BE2C (cell line): ENCODE measurements around the gene TRPM3.

Experiments
- DNase-seq: peaks from one replicate; pipeline ENCODE4 v3.0.0-alpha.2; 2020
- H3K27me3 ChIP-seq: fragments of 250-450 bp; sonication (Bioruptor Pico); 2 replicates; pipeline ENCODE4 v1.5.1; 2020; ENCODE audit warnings: mild to moderate bottlenecking
- H3K36me3 ChIP-seq: fragments of 250-450 bp; sonication (Bioruptor Pico); 2 replicates; pipeline ENCODE4 v1.5.1; 2020; ENCODE audit warnings: mild to moderate bottlenecking
- H3K4me1 ChIP-seq: fragments of 250-450 bp; sonication (Bioruptor Pico); 2 replicates; pipeline ENCODE4 v1.5.1; 2020
- H3K4me3 ChIP-seq: 2 replicates; pipeline ENCODE4 v1.5.1; 2011; ENCODE audit warnings: low read depth, low read length
- H3K9me3 ChIP-seq: fragments of 250-450 bp; sonication (Bioruptor Pico); 2 replicates; pipeline ENCODE4 v1.5.1; 2020
- CTCF ChIP-seq: IDR thresholded peaks from 2 replicates; pipeline ENCODE4 v1.5.1; 2012; ENCODE audit warnings: mild to moderate bottlenecking, low read depth, low read length

TRPM3 gene

GRCh38 chr9:70603020-70603411, 518.4 kb downstream of the TRPM3 start:
- no peak overlapping the region for H3K4me3 ChIP-seq
- DNase-seq = no peak
- H3K4me1 ChIP-seq = peaks cover 12% of the 10 kb centered on the region
- TF ChIP-seq CTCF = no peak
- H3K27me3 ChIP-seq = no peaks in the 10 kb centered on the region
- H3K36me3 ChIP-seq = no peaks in the 10 kb centered on the region
- H3K9me3 ChIP-seq = no peaks in the 10 kb centered on the region

- Histone ChIP-seq H3K4me1 (peaks cover 12% of the 10 kb centered on the region), H3K27me3 (no peaks in the 10 kb centered on the region), H3K36me3 (no peaks in the 10 kb centered on the region), H3K4me3 (peak overlapping the region; percentile 38), H3K9me3 (no peaks in the 10 kb centered on the region)
- DNase-seq = peak; percentile 63
- TF ChIP-seq CTCF = peak; percentile 87
These were observed 519.0 kb downstream of the TRPM3 start for GRCh38 chr9:70602321-70603019.

- peaks cover 12% of the 10 kb centered on the region for H3K4me1 ChIP-seq
- H3K27me3 ChIP-seq = no peaks in the 10 kb centered on the region
- H3K9me3 ChIP-seq = no peaks in the 10 kb centered on the region
- no peaks in the 10 kb centered on the region for H3K36me3 ChIP-seq
- peak overlapping the region; percentile 38 for H3K4me3 ChIP-seq
- TF ChIP-seq CTCF = no peak
- peak; percentile 96 for DNase-seq
These were observed 520.1 kb downstream of the TRPM3 start for GRCh38 chr9:70601000-70601951.

GRCh38 chr9:70600506-70600905, 520.9 kb downstream of the TRPM3 start:
- no peak for TF ChIP-seq CTCF
- Histone ChIP-seq H3K9me3 (no peaks in the 10 kb centered on the region), H3K4me1 (peaks cover 12% of the 10 kb centered on the region), H3K27me3 (no peaks in the 10 kb centered on the region), H3K36me3 (no peaks in the 10 kb centered on the region), H3K4me3 (no peak overlapping the region)
- no peak for DNase-seq

GRCh38 chr9:70597886-70598285, 523.5 kb downstream of the TRPM3 start:
- H3K9me3 ChIP-seq = no peaks in the 10 kb centered on the region
- no peak for DNase-seq
- H3K36me3 ChIP-seq = no peaks in the 10 kb centered on the region
- TF ChIP-seq CTCF = no peak
- H3K4me3 ChIP-seq = no peak overlapping the region
- peaks cover 22% of the 10 kb centered on the region for H3K4me1 ChIP-seq
- H3K27me3 ChIP-seq = no peaks in the 10 kb centered on the region

- no peak overlapping the region for H3K4me3 ChIP-seq
These were observed 526.2 kb downstream of the TRPM3 start for GRCh38 chr9:70595211-70595610.

More at GRCh38 chr9:70595211-70595610, 526.2 kb downstream of the TRPM3 start:
- no peak for DNase-seq
- Histone ChIP-seq H3K36me3 (no peaks in the 10 kb centered on the region), H3K4me1 (peaks cover 10% of the 10 kb centered on the region), H3K9me3 (no peaks in the 10 kb centered on the region), H3K27me3 (no peaks in the 10 kb centered on the region)
- no peak for TF ChIP-seq CTCF
